Tibial artery (tissue), 4 donors: Measurements from ENCODE around the gene C10orf67.

Experiments
- DNase-seq, 2 donors: peaks; one replicate each; pipeline ENCODE4 v3.0.0-alpha.2; 2019
- H3K27ac ChIP-seq, 2 donors: fragments of 200-600 bp; sonication (generic) in 1 of 2; 1 replicate in 1 of 2; 2 replicates in 1 of 2; pipeline ENCODE4 v1.5.1; 2018 to 2019; ENCODE audit warnings: mild to moderate bottlenecking in 1 of 2
- H3K27me3 ChIP-seq, 2 donors: fragments of 200-600 bp; sonication (generic) in 1 of 2; one replicate each; pipeline versions ENCODE4 v1.5.1 to v1.6.0; 2016 to 2019
- H3K36me3 ChIP-seq, 3 donors: fragments of 200-600 bp; sonication (generic) in 2 of 3; one replicate each; pipeline ENCODE4 v1.5.1; 2016 to 2019; ENCODE audit warnings: mild to moderate bottlenecking in 2 of 3
- H3K4me1 ChIP-seq, 4 donors: fragments of 200-600 bp; sonication (generic) in 2 of 4; 1 replicate in 3 of 4; 2 replicates in 1 of 4; pipeline ENCODE4 v1.5.1; 2016 to 2019
- H3K4me3 ChIP-seq, 2 donors: fragments of 200-600 bp; sonication (generic) in 1 of 2; 1 replicate in 1 of 2; 2 replicates in 1 of 2; pipeline ENCODE4 v1.5.1; 2018 to 2019; ENCODE audit warnings: mild to moderate bottlenecking in 2 of 2
- H3K9me3 ChIP-seq, 3 donors: fragments of 200-600 bp; sonication (generic) in 1 of 3; one replicate each; pipeline ENCODE4 v1.5.1; 2016 to 2019
- intact Hi-C: fragments of 100-400 bp; cut with DNase I; formaldehyde crosslinking; loops from one replicate; pipeline ENCODE4 v1.15.0; 2023; ENCODE audit warnings: low total_unique reads
- TF ChIP-seq, protein P1 (sequence below), 2 experiments: fragments of 200-600 bp in 1 of 2; fragments of 450-650 bp in 1 of 2; IDR thresholded peaks; one replicate each; pipeline ENCODE4 v1.5.1; 2017 to 2019; ENCODE audit warnings: antibody characterized with exemption in 2 of 2, mild to moderate bottlenecking in 1 of 2, moderate library complexity in 1 of 2

C10orf67 gene

DNA sequence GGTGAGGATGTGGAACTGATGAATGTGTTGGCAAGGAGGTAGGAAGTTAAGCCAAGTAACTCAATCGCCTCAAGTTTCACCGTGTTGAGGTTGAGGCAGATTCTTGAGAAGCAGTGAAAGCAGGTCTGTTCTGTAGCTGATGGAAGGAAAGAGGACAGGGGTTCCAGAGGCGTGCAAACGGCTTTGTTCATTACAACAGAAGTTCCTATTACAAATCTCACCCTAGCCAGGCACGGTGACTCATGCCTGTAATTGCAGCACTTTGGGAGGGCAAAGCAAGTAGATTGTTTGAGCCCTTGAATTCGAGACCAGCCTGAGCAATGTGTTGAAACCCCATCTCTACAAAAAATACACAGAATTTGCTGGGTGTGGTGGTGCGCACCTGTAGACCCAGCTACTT is 189.4 kb downstream of the C10orf67 start:
- DNase-seq: no peak
- H3K4me1 ChIP-seq: peaks cover 0 to 3% (median 0%) of the 10 kb centered on the region in 4 donors
- TF ChIP-seq, protein P1, sequence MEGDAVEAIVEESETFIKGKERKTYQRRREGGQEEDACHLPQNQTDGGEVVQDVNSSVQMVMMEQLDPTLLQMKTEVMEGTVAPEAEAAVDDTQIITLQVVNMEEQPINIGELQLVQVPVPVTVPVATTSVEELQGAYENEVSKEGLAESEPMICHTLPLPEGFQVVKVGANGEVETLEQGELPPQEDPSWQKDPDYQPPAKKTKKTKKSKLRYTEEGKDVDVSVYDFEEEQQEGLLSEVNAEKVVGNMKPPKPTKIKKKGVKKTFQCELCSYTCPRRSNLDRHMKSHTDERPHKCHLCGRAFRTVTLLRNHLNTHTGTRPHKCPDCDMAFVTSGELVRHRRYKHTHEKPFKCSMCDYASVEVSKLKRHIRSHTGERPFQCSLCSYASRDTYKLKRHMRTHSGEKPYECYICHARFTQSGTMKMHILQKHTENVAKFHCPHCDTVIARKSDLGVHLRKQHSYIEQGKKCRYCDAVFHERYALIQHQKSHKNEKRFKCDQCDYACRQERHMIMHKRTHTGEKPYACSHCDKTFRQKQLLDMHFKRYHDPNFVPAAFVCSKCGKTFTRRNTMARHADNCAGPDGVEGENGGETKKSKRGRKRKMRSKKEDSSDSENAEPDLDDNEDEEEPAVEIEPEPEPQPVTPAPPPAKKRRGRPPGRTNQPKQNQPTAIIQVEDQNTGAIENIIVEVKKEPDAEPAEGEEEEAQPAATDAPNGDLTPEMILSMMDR (IDR thresholded peaks at IDR 0.05): no peak
- no peak overlapping the region for H3K4me3 ChIP-seq
- intact Hi-C loops: no loop called here
- peaks cover 0 to 6% of the 10 kb centered on the region in 2 donors for H3K27me3 ChIP-seq
- no peaks in the 10 kb centered on the region for H3K36me3 ChIP-seq
- no peak overlapping the region for H3K27ac ChIP-seq
- no peaks in the 10 kb centered on the region for H3K9me3 ChIP-seq
